HEK293 (cell line): ENCODE results near the gene NDUFA3.

Experiments
- CTCF ChIA-PET: fragments of 350-600 bp; formaldehyde crosslinking; extraction: SDS; loops from one replicate; lab custom pipeline; 2021; ENCODE audit warnings: antibody characterized with exemption; lab: Yijun Ruan, JAX
- POLR2A ChIA-PET: fragments of 300-600 bp; formaldehyde crosslinking; extraction: SDS; loops from one replicate; lab custom pipeline; 2020; ENCODE audit warnings: antibody characterized with exemption, inconsistent platforms; lab: Yijun Ruan, JAX
- H3K27ac ChIP-seq: fragments of 200-500 bp; sonication (Bioruptor generic); 2 replicates; pipeline ENCODE4 v1.5.1; 2014; ENCODE audit warnings: low read depth, low read length, control low read depth, inconsistent platforms; ENCODE audit errors: extremely low read depth
- H3K36me3 ChIP-seq, 2 experiments: fragments of 200-500 bp in 1 of 2; sonication (Bioruptor generic) in 1 of 2; 1 replicate in 1 of 2; 2 replicates in 1 of 2; pipeline ENCODE4 v1.5.1; 2014 to 2017; ENCODE audit warnings: inconsistent platforms in 2 of 2, low read length in 2 of 2; ENCODE audit not compliant: control insufficient read depth in 2 of 2, insufficient read depth in 1 of 2
- H3K4me1 ChIP-seq: fragments of 200-500 bp; sonication (Bioruptor generic); 2 replicates; pipeline ENCODE4 v1.5.1; 2014; ENCODE audit warnings: mild to moderate bottlenecking, low read length, inconsistent platforms; ENCODE audit not compliant: control insufficient read depth, insufficient read depth
- H3K4me3 ChIP-seq: 2 replicates; pipeline ENCODE4 v1.5.1; 2011; ENCODE audit warnings: low read depth, mild to moderate bottlenecking, control low read depth, low read length, moderate library complexity
- H3K9me3 ChIP-seq: fragments of 200-500 bp; sonication (Bioruptor generic); 2 replicates; pipeline ENCODE4 v1.5.1; 2014; ENCODE audit warnings: low read depth, low read length, inconsistent platforms; ENCODE audit not compliant: control insufficient read depth, insufficient read depth
- CTCF ChIP-seq: fragments of 450-650 bp; formaldehyde crosslinking; IDR thresholded peaks from 2 replicates; pipeline ENCODE4 v1.5.1; 2016; ENCODE audit warnings: missing biosample characterization, missing genetic modification characterization
- EGR2 ChIP-seq: fragments of 450-650 bp; formaldehyde crosslinking; IDR thresholded peaks from 2 replicates; pipeline ENCODE4 v1.5.1; 2016; ENCODE audit warnings: low read depth, missing biosample characterization, missing genetic modification characterization
- KLF7 ChIP-seq: fragments of 450-650 bp; formaldehyde crosslinking; IDR thresholded peaks from 2 replicates; pipeline ENCODE4 v1.5.1; 2016; ENCODE audit warnings: missing biosample characterization, missing genetic modification characterization, borderline replicate concordance
- PRDM10 ChIP-seq: fragments of 450-650 bp; formaldehyde crosslinking; IDR thresholded peaks from 2 replicates; pipeline ENCODE4 v1.5.1; 2016; ENCODE audit warnings: missing biosample characterization, missing genetic modification characterization
- TSHZ1 ChIP-seq: fragments of 450-650 bp; formaldehyde crosslinking; IDR thresholded peaks from 2 replicates; pipeline ENCODE4 v1.5.1; 2016; ENCODE audit warnings: missing biosample characterization, missing genetic modification characterization, borderline replicate concordance
- WT1 ChIP-seq: fragments of 450-650 bp; formaldehyde crosslinking; IDR thresholded peaks from 2 replicates; pipeline ENCODE4 v1.5.1; 2016; ENCODE audit warnings: missing biosample characterization, missing genetic modification characterization
- YY1 ChIP-seq: fragments of 450-650 bp; formaldehyde crosslinking; IDR thresholded peaks from 2 replicates; pipeline ENCODE4 v1.5.1; 2018; ENCODE audit warnings: missing biosample characterization, missing genetic modification characterization
- ZBTB6 ChIP-seq: fragments of 450-650 bp; formaldehyde crosslinking; IDR thresholded peaks from 2 replicates; pipeline ENCODE4 v1.5.1; 2017; ENCODE audit warnings: missing biosample characterization, missing genetic modification characterization
- ZFP3 ChIP-seq: fragments of 450-650 bp; formaldehyde crosslinking; IDR thresholded peaks from 2 replicates; pipeline ENCODE4 v1.5.1; 2016; ENCODE audit warnings: low read depth, missing biosample characterization, missing genetic modification characterization
- ZNF121 ChIP-seq: fragments of 450-650 bp; formaldehyde crosslinking; IDR thresholded peaks from 2 replicates; pipeline ENCODE4 v1.5.1; 2016; ENCODE audit warnings: missing biosample characterization, missing genetic modification characterization
- ZNF16 ChIP-seq: fragments of 450-650 bp; formaldehyde crosslinking; IDR thresholded peaks from 2 replicates; pipeline ENCODE4 v1.5.1; 2016; ENCODE audit warnings: low read depth, missing biosample characterization, missing genetic modification characterization
- ZNF169 ChIP-seq: fragments of 450-650 bp; formaldehyde crosslinking; IDR thresholded peaks from 2 replicates; pipeline ENCODE4 v1.5.1; 2016; ENCODE audit warnings: missing biosample characterization, missing genetic modification characterization
- ZNF501 ChIP-seq: fragments of 450-650 bp; formaldehyde crosslinking; IDR thresholded peaks from 2 replicates; pipeline ENCODE4 v1.5.1; 2016; ENCODE audit warnings: missing biosample characterization, missing genetic modification characterization
- ZNF596 ChIP-seq: fragments of 450-650 bp; IDR thresholded peaks from 2 replicates; pipeline ENCODE4 v1.5.0; 2018; ENCODE audit warnings: missing biosample characterization, mild to moderate bottlenecking, missing genetic modification characterization, moderate library complexity
- ZNF707 ChIP-seq: fragments of 450-650 bp; formaldehyde crosslinking; IDR thresholded peaks from 2 replicates; pipeline ENCODE4 v1.5.1; 2016; ENCODE audit warnings: missing biosample characterization, missing genetic modification characterization
- ZSCAN30 ChIP-seq: fragments of 450-650 bp; IDR thresholded peaks from 2 replicates; pipeline ENCODE4 v1.5.1; 2018; ENCODE audit warnings: missing biosample characterization, mild to moderate bottlenecking, missing genetic modification characterization, moderate library complexity

The NDUFA3 gene

GRCh38 chr19:54141356-54141755 is 38.7 kb downstream of the NDUFA3 start:
- ChIA-PET POLR2A (interaction anchor here (0.6 to 1.1 kb wide), 2 partner anchors 16 to 30 kb away, joined by 3 read pairs; no protein-coding TSS in a partner anchor), CTCF (no interaction called here)
- no peaks in the 10 kb centered on the region for H3K9me3 ChIP-seq
- TF ChIP-seq YY1 (tag by site-specific recombination) (no peak), PRDM10 (tag by site-specific recombination) (no peak), ZNF596 (tag by site-specific recombination) (no peak), ZNF121 (tag by site-specific recombination) (no peak), ZNF169 (tag by site-specific recombination) (no peak), WT1 (no peak), ZNF501 (tag by site-specific recombination) (no peak), ZFP3 (tag by site-specific recombination) (no peak), ZNF707 (tag by site-specific recombination) (no peak), ZSCAN30 (tag by site-specific recombination) (no peak), ZBTB6 (no peak), EGR2 (tag by site-specific recombination) (no peak), KLF7 (no peak), CTCF (tag by site-specific recombination) (no peak), ZNF16 (tag by site-specific recombination) (no peak), TSHZ1 (tag by site-specific recombination) (no peak)
- peaks cover 6% of the 10 kb centered on the region for H3K4me1 ChIP-seq
- no peak overlapping the region for H3K4me3 ChIP-seq
- H3K36me3 ChIP-seq = peaks cover 40 to 79% of the 10 kb centered on the region in 2 experiments
- H3K27ac ChIP-seq = no peak overlapping the region
